Breast epithelium (tissue), 3 donors: ENCODE measurements around the gene PROM2.

Source experiments
- CTCF ChIP-seq, 3 donors: fragments of 450-650 bp; IDR thresholded peaks; one replicate each; pipeline ENCODE4 v1.5.1; 2016 to 2017; ENCODE audit warnings: antibody characterized with exemption in 3 of 3, mild to moderate bottlenecking in 3 of 3, moderate library complexity in 3 of 3
- POLR2A ChIP-seq: fragments of 450-650 bp; IDR thresholded peaks from one replicate; pipeline ENCODE4 v1.6.1; 2016; ENCODE audit warnings: antibody characterized with exemption, mild to moderate bottlenecking, moderate library complexity

GRCh38 chr2:95287336-95287735 lies 13.1 kb downstream of the PROM2 start:
- TF ChIP-seq CTCF (IDR thresholded peaks at IDR 0.05) (no peak), POLR2A (no peak)
